GM18499 (cell line): ENCODE results near the gene PSMA3.

Experiments
- ATAC-seq: cut with Tn5 transposase; IDR thresholded peaks from one replicate; pipeline ENCODE4 v1.9.1; 2021; ENCODE audit warnings: moderate number of reproducible peaks; ENCODE audit not compliant: insufficient read depth, unreplicated experiment

PSMA3 gene

GRCh38 chr14:58265401-58265800, 20.8 kb downstream of the PSMA3 start:
- ATAC-seq: no peak

GRCh38 chr14:58270628-58271027, 26.0 kb downstream of the PSMA3 start:
- no peak for ATAC-seq

- no peak for ATAC-seq
Measured at GRCh38 chr14:58272588-58273372, 28.1 kb downstream of the PSMA3 start.

DNA sequence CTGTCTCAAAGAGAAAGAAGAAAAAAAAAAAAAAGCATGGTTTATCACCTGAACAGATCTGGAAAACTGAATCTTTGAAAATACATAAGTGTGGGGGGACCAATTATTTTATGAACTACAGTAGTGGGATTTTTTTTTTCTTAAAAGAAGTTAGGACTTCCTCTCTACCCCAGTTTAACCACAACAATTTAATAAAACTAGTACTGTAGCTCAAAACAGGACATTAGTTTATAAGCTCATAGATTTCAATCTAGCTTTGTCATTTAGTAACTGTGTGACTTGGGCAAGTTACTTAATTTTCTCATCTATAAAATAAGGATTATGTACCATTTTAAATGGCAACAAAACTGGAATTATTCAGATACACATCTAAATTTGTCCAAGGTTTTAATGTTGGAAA, 30.2 kb downstream of the PSMA3 start:
- ATAC-seq: no peak

DNA sequence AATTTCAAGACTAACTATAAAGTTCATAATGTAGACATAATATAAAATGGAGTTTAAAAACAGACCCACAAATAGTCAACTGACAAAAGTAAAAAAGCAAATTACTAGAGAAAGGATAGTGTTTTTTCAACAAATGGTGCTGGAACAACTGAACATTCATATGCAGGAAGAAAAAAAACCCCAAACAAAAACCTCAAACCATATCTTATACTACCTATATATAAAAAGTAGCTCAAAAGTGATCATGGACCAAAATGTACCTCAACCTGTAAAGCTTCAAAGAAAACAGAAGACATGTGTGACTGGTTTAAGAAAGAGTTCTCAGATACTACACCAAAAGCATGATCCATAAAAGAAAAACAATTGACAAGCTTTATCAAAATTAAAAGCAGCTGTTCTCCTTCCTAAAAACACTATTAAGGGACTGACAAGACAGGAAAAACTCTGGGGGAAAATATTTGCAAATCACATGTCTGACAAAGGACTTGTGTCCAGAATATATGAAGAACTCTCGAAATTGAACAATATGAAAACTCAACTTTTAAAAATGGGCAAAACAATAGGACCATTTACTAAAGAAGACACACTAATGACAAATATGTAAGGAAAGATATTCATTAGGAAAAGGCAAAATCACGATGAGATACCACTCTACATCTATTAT, 31.0 kb downstream of the PSMA3 start:
- ATAC-seq: no peak

GRCh38 chr14:58276208-58276607, 31.6 kb downstream of the PSMA3 start:
- ATAC-seq: no peak

DNA sequence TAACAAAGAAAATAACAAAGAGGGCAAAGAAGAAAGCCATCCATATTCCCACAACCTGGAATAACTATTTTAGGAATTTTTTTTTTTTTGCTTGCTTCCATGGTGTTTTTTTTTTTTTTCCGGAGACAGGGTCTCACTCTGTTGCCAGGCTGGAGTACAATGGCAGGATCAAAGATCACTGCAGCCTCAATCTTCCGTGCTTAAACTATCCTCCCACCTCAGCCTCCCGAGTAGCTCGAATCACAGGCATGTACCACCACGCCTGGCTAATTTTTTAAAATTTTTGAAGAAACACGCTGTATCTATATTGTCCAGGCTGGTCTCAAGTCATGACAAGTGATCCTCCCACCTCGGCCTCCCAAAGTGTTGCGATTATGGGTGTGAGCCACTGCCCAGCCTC, 33.5 kb downstream of the PSMA3 start:
- no peak for ATAC-seq

DNA sequence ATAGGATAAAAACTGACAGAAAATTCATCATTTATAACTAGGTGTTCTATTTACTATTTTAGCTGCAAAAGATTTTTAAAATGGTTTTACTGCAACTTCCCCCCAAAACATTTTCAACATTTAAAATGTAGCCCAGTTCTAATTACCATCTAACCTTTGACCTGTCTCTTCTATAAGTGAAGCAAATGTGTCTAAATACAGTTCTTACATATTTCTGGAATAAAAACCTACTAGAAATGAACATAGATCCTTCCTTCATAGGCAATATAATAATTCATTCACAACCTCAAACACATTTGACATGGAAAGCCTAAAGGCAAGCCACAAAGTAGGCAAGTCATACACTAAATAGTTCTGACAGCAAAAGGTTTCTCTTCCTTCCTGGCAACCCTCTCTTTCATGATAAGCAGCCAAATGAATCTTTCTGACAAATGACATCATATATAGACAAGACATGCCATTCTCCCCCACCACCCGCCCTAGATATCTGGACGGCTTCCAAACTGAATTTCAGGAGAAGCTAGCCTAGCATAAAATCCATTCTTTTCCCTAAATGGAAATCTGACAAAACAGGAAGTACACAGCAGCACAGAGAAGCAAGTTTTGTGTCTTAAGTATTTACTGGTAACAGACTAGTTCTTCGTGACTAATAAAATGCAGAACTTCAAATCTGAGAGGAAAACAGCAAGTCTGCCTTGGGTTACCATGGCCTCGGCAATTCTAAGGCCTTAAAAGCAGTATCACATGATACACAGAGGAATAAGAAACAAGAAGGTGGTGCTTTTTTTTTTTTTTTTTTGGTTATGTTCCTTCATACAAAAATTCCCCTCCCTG, 36.5 kb downstream of the PSMA3 start:
- ATAC-seq: peak; percentile 51

DNA sequence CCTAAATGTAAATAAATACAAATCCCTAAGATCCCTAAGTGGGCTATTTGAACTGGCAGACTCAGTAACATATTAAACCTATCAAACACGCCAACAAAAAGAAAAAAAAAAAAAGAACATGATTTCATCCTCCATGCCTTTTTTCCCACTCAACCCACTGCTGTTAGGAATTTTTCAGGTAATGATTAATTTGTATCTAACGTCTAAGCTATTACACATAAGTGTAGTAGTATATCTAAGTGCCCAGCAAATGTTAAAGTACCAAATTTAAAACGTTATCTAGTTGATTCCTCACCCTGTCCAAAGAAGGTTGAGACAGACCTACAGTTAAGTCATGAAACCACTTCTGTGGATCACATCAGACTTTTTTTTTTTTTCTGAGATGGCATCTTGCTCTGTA, 37.3 kb downstream of the PSMA3 start:
- no peak for ATAC-seq

DNA sequence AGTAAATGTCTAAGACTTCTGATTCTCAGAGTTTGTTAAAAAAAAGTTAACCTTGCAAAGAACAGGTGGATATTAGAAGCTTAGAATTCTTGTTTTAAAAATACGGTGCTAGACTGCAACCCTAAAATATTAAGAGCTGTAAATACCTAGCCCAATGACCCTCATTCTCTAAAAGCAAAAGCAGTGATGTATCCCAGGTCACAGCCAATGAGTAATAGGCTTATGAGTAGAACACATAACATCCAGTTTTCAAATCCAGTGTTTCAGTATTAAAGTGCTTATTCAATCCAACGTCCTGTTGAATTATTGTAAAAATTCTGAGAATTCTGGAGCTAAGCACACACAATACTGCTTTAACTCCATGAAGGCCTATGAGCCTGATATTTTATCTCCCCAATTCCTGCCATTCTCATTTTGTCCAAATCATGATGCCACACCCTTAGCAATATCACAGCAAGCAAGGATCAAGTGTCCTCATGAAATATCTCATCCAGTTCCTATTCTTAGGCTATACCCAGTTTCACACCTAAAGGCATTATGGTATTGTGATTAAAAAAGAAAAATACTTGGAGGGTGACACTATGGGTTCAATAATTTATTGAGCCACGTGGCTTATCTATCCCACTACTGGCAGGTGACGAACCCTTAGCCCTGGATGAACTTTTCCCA, 38.4 kb downstream of the PSMA3 start:
- ATAC-seq: no peak

- ATAC-seq: no peak
Measured at GRCh38 chr14:58283730-58284129, 39.1 kb downstream of the PSMA3 start.

- ATAC-seq: no peak
Measured at GRCh38 chr14:58285132-58285531, 40.5 kb downstream of the PSMA3 start.

GRCh38 chr14:58287607-58288042, 43.0 kb downstream of the PSMA3 start:
- no peak for ATAC-seq

DNA sequence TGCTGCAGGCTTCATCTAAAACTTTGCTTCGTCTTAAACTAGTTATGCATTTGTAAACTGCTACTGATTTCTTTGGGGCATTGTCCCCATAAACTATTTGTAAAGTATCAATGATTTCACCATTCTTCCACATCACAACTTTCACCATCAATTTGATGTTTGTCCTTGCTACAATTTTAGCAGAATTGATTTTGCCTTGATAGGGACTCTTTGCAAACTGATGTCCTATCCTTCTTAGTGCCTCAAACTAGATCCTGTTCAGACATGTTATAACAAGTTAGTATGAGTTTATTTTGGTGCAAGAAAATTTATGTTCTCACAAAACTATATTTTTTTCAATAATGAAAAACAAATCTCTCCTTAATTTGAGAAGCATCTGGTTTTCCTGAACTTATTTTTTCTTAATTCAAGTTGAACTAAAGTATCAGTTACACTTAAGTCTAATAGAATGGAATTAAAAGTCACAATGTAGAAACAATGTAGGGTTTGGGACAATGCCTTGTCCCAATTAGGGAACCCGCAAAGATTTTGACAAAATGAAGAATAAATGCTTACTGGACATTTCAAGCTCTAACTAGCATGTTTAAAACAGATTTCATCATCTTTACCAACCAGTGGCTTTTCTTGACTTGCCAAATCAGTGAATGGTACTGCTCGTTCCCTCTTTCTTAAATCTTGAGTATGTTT, 43.6 kb downstream of the PSMA3 start:
- ATAC-seq: no peak

GRCh38 chr14:58291646-58292045, 47.0 kb downstream of the PSMA3 start:
- ATAC-seq: no peak

DNA sequence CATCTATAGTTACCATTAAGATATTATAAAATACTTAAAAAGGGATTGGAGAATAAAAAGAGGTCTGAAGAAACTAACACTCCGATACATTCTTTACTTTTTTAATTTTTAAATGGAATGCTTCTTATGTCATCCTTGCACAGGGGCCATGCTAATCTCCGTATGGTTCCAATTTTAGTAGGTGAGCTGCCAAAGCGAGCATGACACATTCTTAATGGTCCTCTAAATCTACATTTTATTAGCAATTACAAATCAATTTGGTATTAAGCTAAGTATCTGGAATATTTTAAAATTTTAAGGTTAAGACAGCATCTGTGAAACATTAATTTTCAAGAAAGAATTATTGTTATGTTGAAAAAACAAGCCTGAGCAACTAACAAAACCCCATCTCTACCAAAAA, 47.5 kb downstream of the PSMA3 start:
- ATAC-seq: no peak

DNA sequence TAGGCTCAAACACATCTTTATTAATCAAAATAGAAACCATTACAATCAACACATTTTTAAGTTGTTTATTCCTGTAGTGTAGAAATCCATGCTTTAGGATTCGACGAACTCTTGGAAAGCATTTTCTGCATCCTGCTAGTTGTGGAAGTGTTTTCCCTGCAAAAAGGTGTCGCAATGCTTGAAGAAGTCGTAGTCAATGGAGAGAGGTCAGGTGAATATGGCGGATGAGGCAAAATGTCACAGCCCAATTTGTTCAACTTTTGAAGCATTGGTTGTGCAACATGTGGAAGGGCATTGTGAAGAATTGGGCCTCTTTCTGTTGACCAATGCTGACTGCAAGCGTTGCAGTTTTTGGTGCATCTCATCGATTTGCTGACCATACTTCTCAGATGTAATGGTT, 49.6 kb downstream of the PSMA3 start:
- ATAC-seq: no peak

DNA sequence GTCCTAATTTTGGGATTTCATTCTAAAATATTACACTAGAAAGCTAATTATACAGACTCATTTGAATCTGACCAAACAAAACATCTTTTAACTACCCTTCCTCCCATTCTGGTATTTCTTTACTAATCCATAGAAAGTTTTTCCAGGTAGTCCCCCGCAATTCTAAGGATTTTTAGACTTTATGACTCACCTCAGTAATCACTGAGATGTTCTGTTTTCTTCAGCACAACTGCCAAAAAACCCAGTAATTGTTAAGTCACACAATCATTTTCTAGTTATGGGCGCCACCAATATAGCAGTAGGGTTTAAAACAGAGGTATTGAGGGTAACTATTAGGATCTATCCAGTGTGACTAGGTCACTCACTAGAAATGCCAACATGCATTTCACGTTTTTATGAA, 52.1 kb downstream of the PSMA3 start:
- no peak for ATAC-seq

GRCh38 chr14:58297412-58297761, 52.7 kb downstream of the PSMA3 start:
- peak; percentile 2 for ATAC-seq
